Measurements from ENCODE around the gene PDE3B. TPM values are rescaled to one million over a fixed set of nuclear protein-coding genes. Genes with fewer than 3 reads are reported as not detected.
"Not testable (repeated sequence)": the region's sequence is repeated elsewhere in the genome, so short reads cannot be mapped to it uniquely, and the experiment has no call there.

The PDE3B gene
- total RNA-seq, 1 donor from 2014 or later = 0.03 TPM

DNA sequence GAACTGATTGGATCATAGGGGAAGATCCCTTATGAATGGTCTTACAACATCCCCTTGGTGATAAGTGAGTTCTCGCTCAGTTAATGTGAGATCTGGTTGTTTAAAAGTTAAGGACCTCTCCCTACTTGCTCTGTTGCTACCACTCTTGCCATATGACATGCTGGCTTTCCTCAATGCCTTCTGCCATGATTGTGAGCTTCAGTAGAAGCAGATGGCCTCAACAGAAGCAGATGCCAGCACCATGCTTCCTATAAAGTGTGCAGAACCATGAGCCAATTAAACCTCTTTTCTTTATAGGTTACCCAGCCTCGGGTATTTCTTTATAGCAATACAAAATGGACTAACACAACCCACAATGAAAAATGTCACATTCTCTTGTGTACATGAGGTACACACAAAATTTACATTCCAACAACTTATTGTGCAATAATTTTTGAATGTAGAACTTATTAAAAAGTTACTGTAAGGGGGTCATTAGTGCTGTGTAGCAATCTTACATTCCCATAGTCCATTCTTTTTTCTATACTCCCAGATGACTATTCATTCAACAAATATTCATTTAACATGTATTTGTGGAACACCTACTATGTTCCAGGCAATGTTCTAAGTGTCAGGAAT is 238.1 kb downstream of the PDE3B start:
- no peak for DNase-seq (ENCODE audit: low read depth)

GRCh38 chr11:14882196-14882595 is 238.6 kb downstream of the PDE3B start:
- no peak for DNase-seq (ENCODE audit: low read depth)

- not testable (repeated sequence) for DNase-seq (ENCODE audit: low read depth)
Measured at GRCh38 chr11:14883683-14884082, 240.1 kb downstream of the PDE3B start.

DNA sequence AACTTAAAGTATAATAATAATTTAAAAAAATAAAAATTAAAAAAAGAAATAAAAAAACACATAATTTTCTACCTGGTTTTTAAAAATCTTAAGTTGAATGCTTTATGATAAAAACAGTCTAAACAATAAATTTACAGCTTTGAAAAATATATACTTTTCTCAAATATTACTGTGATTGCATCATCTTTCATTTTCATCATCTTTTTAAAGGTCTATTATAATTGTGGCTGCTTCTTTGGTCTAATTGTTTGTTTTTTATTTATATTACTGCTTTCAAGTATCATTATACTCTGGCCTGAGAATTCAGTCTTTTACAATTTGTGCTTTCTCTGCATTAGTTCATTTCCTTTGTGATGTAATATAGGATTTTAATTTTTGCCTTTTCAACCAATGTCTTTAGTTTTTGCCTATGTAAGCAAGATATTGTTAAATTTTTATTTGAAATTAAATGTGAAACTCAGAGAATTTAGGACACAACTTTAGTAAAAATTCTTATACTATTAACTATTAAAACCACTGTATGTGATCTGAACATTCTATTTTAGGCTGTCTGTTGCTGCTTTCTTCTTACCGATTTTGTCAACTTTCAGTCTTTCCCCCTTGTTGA is 241.2 kb downstream of the PDE3B start:
- no peak for DNase-seq (ENCODE audit: low read depth)

- no peak for DNase-seq (ENCODE audit: low read depth)
Measured at GRCh38 chr11:14886513-14886912, 242.9 kb downstream of the PDE3B start.

GRCh38 chr11:14891143-14892035 is 247.8 kb downstream of the PDE3B start:
- peak; percentile 88 for DNase-seq (ENCODE audit: low read depth)

- DNase-seq (ENCODE audit: low read depth) = peak; percentile 98
Measured at GRCh38 chr11:14892036-14892556, 248.5 kb downstream of the PDE3B start, which contains the start of gene CYP2R1. CYP2R1 (minus strand) TSS chr11:14892231; CDS start chr11:14892205, 26 bp downstream.

DNA sequence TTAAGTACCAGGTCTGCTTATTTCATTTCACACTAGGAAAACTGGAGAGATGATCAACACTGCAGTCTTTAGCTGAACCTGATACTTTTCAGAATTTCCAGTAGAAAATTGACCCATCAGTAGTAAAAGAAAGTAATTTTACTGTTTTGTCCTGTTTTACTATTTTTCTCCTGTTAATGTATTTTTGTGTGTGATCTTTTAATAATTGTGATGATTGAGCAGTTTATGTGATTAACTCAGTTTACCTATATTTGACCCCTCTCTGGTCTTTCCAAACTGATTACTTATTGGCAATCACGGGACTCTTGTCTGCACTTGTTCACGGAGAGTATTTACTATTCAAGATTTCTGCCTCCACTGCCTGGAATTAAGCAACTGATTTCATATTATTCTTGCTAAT is 249.0 kb downstream of the PDE3B start:
- DNase-seq (ENCODE audit: low read depth) = no peak

DNA sequence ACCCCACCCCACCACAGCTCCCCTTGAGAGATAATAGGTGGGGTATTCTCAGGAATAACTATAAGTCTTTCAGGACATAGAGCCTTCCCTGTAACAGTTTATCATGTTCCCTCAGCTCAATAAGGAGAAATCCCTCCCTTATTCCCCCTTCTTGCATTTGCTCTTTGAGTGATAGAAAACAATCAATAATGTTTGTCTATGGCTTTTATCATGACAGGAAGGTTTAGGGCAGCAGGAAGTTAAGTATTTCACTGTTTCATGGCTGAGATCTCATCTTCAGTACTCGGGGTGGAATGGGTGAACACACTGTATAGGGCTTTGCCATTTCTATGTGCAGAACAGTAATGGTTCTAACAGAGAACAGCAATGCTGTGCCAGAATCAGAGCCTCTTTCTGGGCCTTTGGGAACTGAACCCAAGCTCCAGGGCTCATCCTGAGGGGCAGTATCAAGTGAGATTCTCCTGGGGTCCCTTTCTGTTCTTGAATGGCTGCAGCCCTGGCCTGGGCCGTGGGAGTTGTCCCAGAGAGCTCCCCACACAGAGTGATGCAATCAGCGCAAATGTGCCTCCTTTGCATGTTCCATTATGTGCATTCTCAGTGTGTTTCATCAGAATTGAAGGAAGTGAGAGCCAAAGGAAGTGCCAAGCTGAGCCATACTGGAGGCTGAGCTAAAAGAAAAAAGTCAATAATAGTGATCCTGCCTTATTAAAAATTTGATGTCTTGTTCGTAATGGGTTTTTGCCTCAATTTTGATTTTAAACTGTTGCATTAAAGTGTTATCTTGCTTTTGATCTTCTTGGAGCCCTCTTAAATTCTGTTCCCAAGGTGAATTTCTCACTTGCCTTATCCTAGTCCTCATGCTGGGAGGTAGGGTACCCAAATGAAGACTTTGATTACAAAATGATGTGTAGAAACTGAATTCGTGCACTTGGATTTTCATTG is 251.3 kb downstream of the PDE3B start:
- no peak for DNase-seq (ENCODE audit: low read depth)

- no peak for DNase-seq (ENCODE audit: low read depth)
Measured at GRCh38 chr11:14898355-14898754, 254.8 kb downstream of the PDE3B start.

DNA sequence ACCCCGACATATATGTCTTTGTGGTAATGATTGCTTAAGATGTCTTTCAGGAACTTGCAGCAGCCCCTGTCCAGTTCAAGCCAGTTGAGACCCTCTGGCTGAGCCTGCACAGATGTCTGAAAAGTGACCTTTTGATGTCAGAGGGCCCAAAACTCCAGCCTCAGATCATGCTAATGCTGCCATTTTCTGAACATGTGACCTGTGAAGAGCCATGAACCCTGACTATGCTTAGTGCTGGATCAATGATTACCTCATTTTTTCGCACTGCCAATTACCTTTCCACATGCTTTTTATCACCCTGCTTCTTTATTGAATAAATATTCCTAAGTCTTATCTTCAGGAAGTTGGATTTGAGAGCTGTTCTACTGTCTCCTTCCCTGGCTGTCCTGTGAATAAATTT is 255.3 kb downstream of the PDE3B start:
- DNase-seq (ENCODE audit: low read depth) = no peak

GRCh38 chr11:14902650-14903350 is 259.2 kb downstream of the PDE3B start:
- DNase-seq (ENCODE audit: low read depth) = peak; percentile 25

- peak; percentile 57 for DNase-seq (ENCODE audit: low read depth)
Measured at GRCh38 chr11:14904745-14905103, 261.1 kb downstream of the PDE3B start.

- DNase-seq (ENCODE audit: low read depth) = peak; percentile 9
Measured at GRCh38 chr11:14905104-14906033, 261.8 kb downstream of the PDE3B start.

- DNase-seq (ENCODE audit: low read depth) = no peak
Measured at GRCh38 chr11:14906578-14906977, 263.0 kb downstream of the PDE3B start.

DNA sequence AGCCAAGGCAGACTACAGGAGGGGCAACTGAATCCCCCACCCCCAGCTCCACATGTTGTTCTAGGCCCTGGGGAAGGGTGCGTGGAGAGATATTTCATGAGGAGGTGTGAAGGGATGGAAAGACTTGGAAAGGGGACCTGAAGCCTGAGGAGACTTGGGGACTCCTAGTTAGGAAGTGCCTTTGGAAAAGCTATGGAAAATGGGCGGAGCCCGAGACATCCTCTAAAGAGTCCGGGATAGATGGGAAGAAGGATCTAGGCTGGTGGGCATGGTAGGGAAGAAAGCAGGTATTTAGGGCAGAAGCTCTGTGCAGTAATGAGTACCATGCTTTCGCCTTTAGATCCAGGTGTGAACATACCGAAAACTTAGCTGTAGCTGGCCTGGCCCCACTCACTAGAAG is 263.4 kb downstream of the PDE3B start:
- DNase-seq (ENCODE audit: low read depth) = no peak

DNA sequence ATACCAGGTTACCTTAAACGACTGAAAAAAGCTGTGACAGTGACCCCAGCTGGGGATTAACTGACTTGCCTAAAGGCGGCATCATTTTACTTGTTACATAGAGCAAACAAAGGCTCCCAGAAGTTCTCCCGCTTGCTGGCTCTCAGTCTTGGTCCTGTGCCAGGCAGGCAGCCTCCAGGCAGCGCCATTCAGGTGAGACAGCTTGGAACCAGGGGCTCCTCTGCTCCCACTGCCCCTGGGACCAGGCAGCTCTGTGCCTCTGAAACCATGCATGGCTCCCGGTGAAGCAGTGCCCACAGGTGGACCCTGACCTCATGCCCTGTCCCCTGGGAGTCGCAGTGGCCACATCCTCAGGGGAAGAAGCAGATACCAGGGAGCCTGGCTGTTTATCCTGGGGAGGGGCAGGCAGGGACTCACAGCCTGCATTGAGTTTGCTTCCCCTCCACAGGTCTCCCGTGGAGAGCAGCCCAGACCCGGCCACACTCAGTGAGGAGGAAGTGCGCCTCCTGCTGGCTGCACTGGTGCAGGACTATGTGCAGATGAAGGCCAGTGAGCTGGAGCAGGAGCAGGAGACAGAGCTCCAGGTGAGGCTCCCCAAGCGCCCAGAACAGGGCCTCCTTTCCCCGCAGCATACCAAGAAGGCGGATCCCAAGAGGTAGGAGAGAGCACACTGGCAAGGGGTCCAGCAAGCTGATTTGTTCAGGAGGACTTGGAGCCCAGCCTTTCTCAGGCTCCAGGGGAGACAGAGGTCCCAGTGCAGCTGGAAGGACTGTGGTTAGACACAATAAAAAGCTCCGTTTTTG is 264.0 kb downstream of the PDE3B start:
- DNase-seq (ENCODE audit: low read depth) = peak; percentile 42

- DNase-seq (ENCODE audit: low read depth) = peak; percentile 54
Measured at GRCh38 chr11:14908214-14908880, 264.7 kb downstream of the PDE3B start.

Measured in myocyte (in vitro differentiated cells).